ENCODE results near the gene ANAPC5. TPM values are rescaled to one million over a fixed set of nuclear protein-coding genes. Genes with fewer than 3 reads are reported as not detected.
A peak's percentile ranks its signal among the peaks of the same experiment; 100 is the strongest.
"Not testable (repeated sequence)": the region's sequence is repeated elsewhere in the genome, so short reads cannot be mapped to it uniquely, and the experiment has no call there.

The ANAPC5 gene
- total RNA-seq, 1 experiment from 2014 or later: 116 TPM

GRCh38 chr12:121376754-121377697, 24.8 kb upstream of the ANAPC5 start:
- TF ChIP-seq ZNF512 (CRISPR knock-in tag; IDR thresholded peaks at IDR 0.05; ENCODE audit: borderline replicate concordance): no peak
- TF ChIP-seq ZNF263 (CRISPR knock-in tag; IDR thresholded peaks at IDR 0.05; ENCODE audit: low read depth): no peak
- TF ChIP-seq EMX1 (CRISPR knock-in tag; IDR thresholded peaks at IDR 0.05): no peak
- no peak for TF ChIP-seq RORB (CRISPR knock-in tag; IDR thresholded peaks at IDR 0.05)
- TF ChIP-seq NR3C1 (CRISPR knock-in tag; conservative IDR thresholded peaks at IDR 0.05; ENCODE audit: low read depth): no peak
- TF ChIP-seq, protein P1, sequence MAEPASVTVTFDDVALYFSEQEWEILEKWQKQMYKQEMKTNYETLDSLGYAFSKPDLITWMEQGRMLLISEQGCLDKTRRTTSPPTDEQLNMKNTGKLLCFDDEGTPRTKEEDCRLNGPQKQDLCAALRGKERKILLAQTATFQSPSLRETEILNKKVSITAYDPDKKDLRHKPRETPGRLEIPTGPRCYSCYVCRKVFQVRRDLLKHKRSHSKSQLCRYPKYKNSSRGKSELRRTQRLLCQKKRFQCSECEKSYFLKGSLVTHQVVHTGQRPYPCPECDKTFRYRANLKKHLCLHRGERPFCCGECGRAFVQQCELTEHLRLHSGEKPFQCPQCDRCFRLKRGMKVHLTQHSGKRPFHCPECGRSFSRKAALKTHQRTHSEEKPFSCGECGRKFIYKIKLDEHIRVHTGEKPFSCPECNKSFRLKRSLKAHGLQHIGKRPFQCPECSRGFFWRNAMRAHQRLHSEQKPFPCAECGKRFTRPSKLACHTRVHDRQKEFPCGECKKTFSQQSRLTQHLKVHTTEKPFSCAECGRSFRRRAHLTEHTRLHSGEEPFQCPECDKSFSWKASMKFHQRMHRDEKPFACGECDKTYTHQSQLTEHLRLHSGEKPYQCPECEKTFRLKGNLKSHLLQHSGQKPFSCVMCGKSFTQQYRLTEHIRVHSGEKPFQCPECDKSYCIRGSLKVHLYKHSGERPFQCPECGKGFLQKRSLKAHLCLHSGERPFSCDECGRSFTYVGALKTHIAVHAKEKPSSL (CRISPR knock-in tag; conservative IDR thresholded peaks at IDR 0.05): no peak
- TF ChIP-seq ZNF121 (CRISPR knock-in tag; IDR thresholded peaks at IDR 0.05): no peak
- no peak for TF ChIP-seq CREM (CRISPR knock-in tag; IDR thresholded peaks at IDR 0.05)
- no peak for TF ChIP-seq ESRRA (CRISPR knock-in tag; IDR thresholded peaks at IDR 0.05; ENCODE audit: borderline replicate concordance)
- no peak for TF ChIP-seq TP53 (CRISPR knock-in tag; IDR thresholded peaks at IDR 0.05)
- TF ChIP-seq ZNF396 (CRISPR knock-in tag; IDR thresholded peaks at IDR 0.05; ENCODE audit: borderline replicate concordance): no peak
- TF ChIP-seq, protein P2, sequence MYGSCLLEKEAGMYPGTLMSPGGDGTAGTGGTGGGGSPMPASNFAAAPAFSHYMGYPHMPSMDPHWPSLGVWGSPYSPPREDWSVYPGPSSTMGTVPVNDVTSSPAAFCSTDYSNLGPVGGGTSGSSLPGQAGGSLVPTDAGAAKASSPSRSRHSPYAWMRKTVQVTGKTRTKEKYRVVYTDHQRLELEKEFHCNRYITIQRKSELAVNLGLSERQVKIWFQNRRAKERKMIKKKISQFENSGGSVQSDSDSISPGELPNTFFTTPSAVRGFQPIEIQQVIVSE (CRISPR knock-in tag; IDR thresholded peaks at IDR 0.05; ENCODE audit: borderline replicate concordance): no peak
- no peak for TF ChIP-seq ZNF219 (CRISPR knock-in tag; IDR thresholded peaks at IDR 0.05; ENCODE audit: borderline replicate concordance)
- TF ChIP-seq, protein P3, sequence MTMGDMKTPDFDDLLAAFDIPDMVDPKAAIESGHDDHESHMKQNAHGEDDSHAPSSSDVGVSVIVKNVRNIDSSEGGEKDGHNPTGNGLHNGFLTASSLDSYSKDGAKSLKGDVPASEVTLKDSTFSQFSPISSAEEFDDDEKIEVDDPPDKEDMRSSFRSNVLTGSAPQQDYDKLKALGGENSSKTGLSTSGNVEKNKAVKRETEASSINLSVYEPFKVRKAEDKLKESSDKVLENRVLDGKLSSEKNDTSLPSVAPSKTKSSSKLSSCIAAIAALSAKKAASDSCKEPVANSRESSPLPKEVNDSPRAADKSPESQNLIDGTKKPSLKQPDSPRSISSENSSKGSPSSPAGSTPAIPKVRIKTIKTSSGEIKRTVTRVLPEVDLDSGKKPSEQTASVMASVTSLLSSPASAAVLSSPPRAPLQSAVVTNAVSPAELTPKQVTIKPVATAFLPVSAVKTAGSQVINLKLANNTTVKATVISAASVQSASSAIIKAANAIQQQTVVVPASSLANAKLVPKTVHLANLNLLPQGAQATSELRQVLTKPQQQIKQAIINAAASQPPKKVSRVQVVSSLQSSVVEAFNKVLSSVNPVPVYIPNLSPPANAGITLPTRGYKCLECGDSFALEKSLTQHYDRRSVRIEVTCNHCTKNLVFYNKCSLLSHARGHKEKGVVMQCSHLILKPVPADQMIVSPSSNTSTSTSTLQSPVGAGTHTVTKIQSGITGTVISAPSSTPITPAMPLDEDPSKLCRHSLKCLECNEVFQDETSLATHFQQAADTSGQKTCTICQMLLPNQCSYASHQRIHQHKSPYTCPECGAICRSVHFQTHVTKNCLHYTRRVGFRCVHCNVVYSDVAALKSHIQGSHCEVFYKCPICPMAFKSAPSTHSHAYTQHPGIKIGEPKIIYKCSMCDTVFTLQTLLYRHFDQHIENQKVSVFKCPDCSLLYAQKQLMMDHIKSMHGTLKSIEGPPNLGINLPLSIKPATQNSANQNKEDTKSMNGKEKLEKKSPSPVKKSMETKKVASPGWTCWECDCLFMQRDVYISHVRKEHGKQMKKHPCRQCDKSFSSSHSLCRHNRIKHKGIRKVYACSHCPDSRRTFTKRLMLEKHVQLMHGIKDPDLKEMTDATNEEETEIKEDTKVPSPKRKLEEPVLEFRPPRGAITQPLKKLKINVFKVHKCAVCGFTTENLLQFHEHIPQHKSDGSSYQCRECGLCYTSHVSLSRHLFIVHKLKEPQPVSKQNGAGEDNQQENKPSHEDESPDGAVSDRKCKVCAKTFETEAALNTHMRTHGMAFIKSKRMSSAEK (CRISPR knock-in tag; IDR thresholded peaks at IDR 0.05; ENCODE audit: borderline replicate concordance): no peak
- DNase-seq (ENCODE audit: low spot score) (no peak), ATAC-seq (no peak)
- Mint-ChIP-seq H3K9me3 (peaks cover 7% of the 10 kb centered on the region), H3K27me3 (ENCODE audit: low read depth) (peaks cover 5% of the 10 kb centered on the region; the same call in 1 of the 2 replicates), H3K27ac (no peak overlapping the region), H3K4me3 (no peak overlapping the region), H3K36me3 (no peaks in the 10 kb centered on the region), H3K4me1 (no peaks in the 10 kb centered on the region)
- POLR2A ChIA-PET: no interaction called here
- CTCF ChIA-PET: no interaction called here

DNA sequence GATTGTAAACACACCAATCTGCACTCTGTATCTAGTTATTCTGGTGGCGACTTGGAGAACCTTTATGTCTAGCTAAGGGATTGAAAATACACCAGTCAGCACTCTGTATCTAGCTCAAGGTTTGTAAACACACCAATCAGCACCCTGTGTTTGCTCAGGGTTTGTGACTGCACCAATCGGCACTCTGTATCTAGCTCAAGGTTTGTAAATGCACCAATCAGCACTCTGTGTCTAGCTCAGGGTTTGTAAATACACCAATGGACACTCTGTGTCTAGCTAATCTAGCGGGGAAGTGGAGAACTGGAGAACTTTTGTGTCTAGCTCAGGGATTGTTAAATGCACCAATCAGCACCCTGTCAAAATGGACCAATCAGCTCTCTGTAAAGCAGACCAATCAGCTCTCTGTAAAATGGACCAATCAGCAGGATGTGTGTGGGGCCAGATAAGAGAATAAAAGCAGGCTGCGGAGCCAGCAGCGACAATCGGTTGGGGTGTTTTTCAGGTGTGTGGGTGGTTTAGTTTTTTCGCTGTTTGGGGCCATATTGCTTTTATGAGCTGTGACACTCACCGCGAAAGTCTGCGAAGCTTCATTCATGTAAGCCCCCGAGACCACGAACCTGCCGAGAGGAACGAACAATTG, 22.9 kb upstream of the ANAPC5 start:
- CTCF ChIA-PET: interaction anchor here (0.5 kb wide), 1 partner anchor 305 kb away, joined by 3 read pairs; no protein-coding TSS in a partner anchor
- not testable (repeated sequence) for H3K27me3 Mint-ChIP-seq (ENCODE audit: low read depth)
- peak; percentile 67 for TF ChIP-seq NFYB (CRISPR knock-in tag; conservative IDR thresholded peaks at IDR 0.05; ENCODE audit: low read depth)

GRCh38 chr12:121374336-121374735, 22.1 kb upstream of the ANAPC5 start:
- CTCF ChIA-PET; POLR2A ChIA-PET; H3K36me3 Mint-ChIP-seq; H3K4me3 Mint-ChIP-seq; H3K4me1 Mint-ChIP-seq; DNase-seq (ENCODE audit: low spot score); H3K27ac Mint-ChIP-seq; H3K27me3 Mint-ChIP-seq (ENCODE audit: low read depth); H3K9me3 Mint-ChIP-seq; ATAC-seq: not testable (repeated sequence)

More for the DNA sequence above, 22.9 kb upstream of the ANAPC5 start:
- not testable (repeated sequence) for H3K9me3 Mint-ChIP-seq; H3K4me1 Mint-ChIP-seq; ATAC-seq; H3K4me3 Mint-ChIP-seq; H3K36me3 Mint-ChIP-seq; H3K27ac Mint-ChIP-seq; DNase-seq (ENCODE audit: low spot score)
- POLR2A ChIA-PET: interaction anchor here (0.6 kb wide), 1 partner anchor 62 kb away, joined by 3 read pairs; no protein-coding TSS in a partner anchor
